GM13976 (cell line): ENCODE data around the gene USF2.

Source experiments
- DNase-seq: peaks from one replicate; pipeline ENCODE4 v3.0.0; 2012; ENCODE audit warnings: low spot score
- CTCF ChIP-seq: IDR thresholded peaks from 2 replicates; pipeline ENCODE4 v1.5.1; 2012; ENCODE audit warnings: borderline replicate concordance, mild to moderate bottlenecking; ENCODE audit not compliant: insufficient read depth; ENCODE audit errors: extremely low read depth, missing control alignments, control extremely low read depth
- in situ Hi-C: fragments of 300-500 bp; cut with MboI; formaldehyde crosslinking; loops from one replicate; pipeline ENCODE4 v1.12.0; 2022; ENCODE audit warnings: low sequenced_read_pairs, mixed read lengths, inconsistent platforms; ENCODE audit not compliant: unreplicated experiment

The USF2 gene

GRCh38 chr19:35253316-35254286 is 15.2 kb upstream of the USF2 start:
- no peak for TF ChIP-seq CTCF
- in situ Hi-C loops = no loop called here
- no peak for DNase-seq

GRCh38 chr19:35254341-35255297 is 14.1 kb upstream of the USF2 start:
- no peak for DNase-seq
- in situ Hi-C loops = no loop called here
- TF ChIP-seq CTCF = no peak

GRCh38 chr19:35256566-35256965 is 12.2 kb upstream of the USF2 start:
- DNase-seq = no peak
- no peak for TF ChIP-seq CTCF
- in situ Hi-C loops = no loop called here

- DNase-seq = peak; percentile 6
- in situ Hi-C loops = no loop called here
- no peak for TF ChIP-seq CTCF
Observed at GRCh38 chr19:35257113-35257461, 11.7 kb upstream of the USF2 start.

GRCh38 chr19:35260694-35261304 is 8.0 kb upstream of the USF2 start:
- no peak for TF ChIP-seq CTCF
- in situ Hi-C loops = no loop called here
- peak; percentile 8 for DNase-seq
